Neural cell (in vitro differentiated cells): ENCODE measurements around the gene RGS3.

Experiments
- CTCF ChIP-seq: fragments of 450-650 bp; IDR thresholded peaks from 2 replicates; pipeline ENCODE4 v1.5.1; 2014; ENCODE audit warnings: antibody characterized with exemption, mild to moderate bottlenecking, moderate library complexity; ENCODE audit not compliant: poor library complexity, severe bottlenecking
- EP300 ChIP-seq: fragments of 450-650 bp; conservative IDR thresholded peaks from 2 replicates; pipeline ENCODE4 v1.6.1; 2014; ENCODE audit warnings: antibody characterized with exemption, mild to moderate bottlenecking, moderate library complexity; ENCODE audit not compliant: poor library complexity, severe bottlenecking
- EZH2 ChIP-seq: fragments of 200-600, 300-800 bp; shearing (Covaris generic), sonication (generic); IDR thresholded peaks from 2 replicates; pipeline ENCODE4 v1.6.1; 2014; ENCODE audit warnings: antibody characterized with exemption, low read length, borderline replicate concordance, mild to moderate bottlenecking; ENCODE audit not compliant: insufficient read depth, poor library complexity, severe bottlenecking
- POLR2AphosphoS5 ChIP-seq: IDR thresholded peaks from 2 replicates; pipeline ENCODE4 v1.6.1; 2012
- RAD21 ChIP-seq: fragments of 450-650 bp; conservative IDR thresholded peaks from 2 replicates; pipeline ENCODE4 v1.6.1; 2014; ENCODE audit warnings: antibody characterized with exemption, mild to moderate bottlenecking, moderate library complexity
- REST ChIP-seq: IDR thresholded peaks from 2 replicates; pipeline ENCODE4 v1.6.1; 2012; ENCODE audit warnings: borderline replicate concordance
- SMC3 ChIP-seq: fragments of 450-650 bp; conservative IDR thresholded peaks from 2 replicates; pipeline ENCODE4 v1.6.1; 2014; ENCODE audit warnings: antibody characterized with exemption, mild to moderate bottlenecking, moderate library complexity; ENCODE audit not compliant: poor library complexity
- TAF1 ChIP-seq: IDR thresholded peaks from 2 replicates; pipeline ENCODE4 v1.6.1; 2012; ENCODE audit warnings: low read depth

DNA sequence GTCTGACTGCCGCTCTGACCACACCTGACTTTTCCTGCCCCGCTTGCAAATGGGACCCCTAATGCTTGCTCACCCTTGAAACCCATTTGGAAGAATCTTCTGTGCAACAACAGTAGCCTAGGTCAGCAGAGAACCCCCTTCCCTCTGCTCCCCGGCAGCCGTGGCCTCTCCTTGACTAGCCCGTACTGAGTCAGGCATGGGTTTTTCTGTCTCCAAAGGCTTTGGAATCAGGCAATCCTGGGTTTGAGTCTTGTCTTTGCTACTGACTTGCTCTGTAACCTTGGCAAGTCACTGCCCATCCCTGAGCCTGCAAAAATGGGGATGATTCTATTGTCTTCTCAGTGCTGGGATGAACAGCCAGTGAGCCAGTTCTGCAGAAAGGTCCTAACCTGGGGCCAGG is 135.4 kb downstream of the RGS3 start:
- TF ChIP-seq CTCF (no peak), REST (no peak), EZH2 (no peak), EP300 (no peak), SMC3 (no peak), TAF1 (no peak), POLR2AphosphoS5 (no peak), RAD21 (no peak)
